ENCODE data around the gene APOL6.

The APOL6 gene

GRCh38 chr22:35631597-35631996, 16.6 kb upstream of the APOL6 start:
- in situ Hi-C loops (cut with HindIII; ENCODE audit: low pct_ligation_motif_present, low pct_unique_long_range_greater_than_20kb, low sequenced_read_pairs), result no loop called here
- peak; percentile 67 for DNase-seq

- in situ Hi-C loops (cut with HindIII; ENCODE audit: low pct_ligation_motif_present, low pct_unique_long_range_greater_than_20kb, low sequenced_read_pairs), result no loop called here
- DNase-seq, result no peak
Measured at GRCh38 chr22:35632935-35633334, 15.3 kb upstream of the APOL6 start.

- in situ Hi-C loops (cut with HindIII; ENCODE audit: low pct_ligation_motif_present, low pct_unique_long_range_greater_than_20kb, low sequenced_read_pairs), result no loop called here
Measured at GRCh38 chr22:35633520-35633919, 14.7 kb upstream of the APOL6 start.

GRCh38 chr22:35634015-35634414, 14.2 kb upstream of the APOL6 start:
- in situ Hi-C loops (cut with HindIII; ENCODE audit: low pct_ligation_motif_present, low pct_unique_long_range_greater_than_20kb, low sequenced_read_pairs), result no loop called here
- DNase-seq, result no peak

More at GRCh38 chr22:35633520-35633919, 14.7 kb upstream of the APOL6 start:
- no peak for DNase-seq

GRCh38 chr22:35634943-35635540, 13.2 kb upstream of the APOL6 start:
- no peak for DNase-seq
- in situ Hi-C loops (cut with HindIII; ENCODE audit: low pct_ligation_motif_present, low pct_unique_long_range_greater_than_20kb, low sequenced_read_pairs), result no loop called here

GRCh38 chr22:35637254-35637653, 11.0 kb upstream of the APOL6 start:
- in situ Hi-C loops (cut with HindIII; ENCODE audit: low pct_ligation_motif_present, low pct_unique_long_range_greater_than_20kb, low sequenced_read_pairs), result no loop called here

GRCh38 chr22:35638001-35638400, 10.2 kb upstream of the APOL6 start:
- no peak for DNase-seq
- in situ Hi-C loops (cut with HindIII; ENCODE audit: low pct_ligation_motif_present, low pct_unique_long_range_greater_than_20kb, low sequenced_read_pairs), result no loop called here

More at GRCh38 chr22:35637254-35637653, 11.0 kb upstream of the APOL6 start:
- no peak for DNase-seq

GRCh38 chr22:35638410-35638809, 9.8 kb upstream of the APOL6 start:
- DNase-seq, result no peak
- in situ Hi-C loops (cut with HindIII; ENCODE audit: low pct_ligation_motif_present, low pct_unique_long_range_greater_than_20kb, low sequenced_read_pairs), result no loop called here

- in situ Hi-C loops (cut with HindIII; ENCODE audit: low pct_ligation_motif_present, low pct_unique_long_range_greater_than_20kb, low sequenced_read_pairs), result no loop called here
- no peak for DNase-seq
Measured at GRCh38 chr22:35641494-35642120, 6.6 kb upstream of the APOL6 start.

GRCh38 chr22:35642305-35642741, 5.9 kb upstream of the APOL6 start:
- DNase-seq, result no peak
- in situ Hi-C loops (cut with HindIII; ENCODE audit: low pct_ligation_motif_present, low pct_unique_long_range_greater_than_20kb, low sequenced_read_pairs), result no loop called here

GRCh38 chr22:35643991-35644390, 4.3 kb upstream of the APOL6 start:
- in situ Hi-C loops (cut with HindIII; ENCODE audit: low pct_ligation_motif_present, low pct_unique_long_range_greater_than_20kb, low sequenced_read_pairs), result no loop called here
- no peak for DNase-seq

- in situ Hi-C loops (cut with HindIII; ENCODE audit: low pct_ligation_motif_present, low pct_unique_long_range_greater_than_20kb, low sequenced_read_pairs), result no loop called here
- DNase-seq, result no peak
Measured at GRCh38 chr22:35645646-35646045, 2.6 kb upstream of the APOL6 start.

GRCh38 chr22:35649026-35649553, 844 bp downstream of the APOL6 start:
- in situ Hi-C loops (cut with HindIII; ENCODE audit: low pct_ligation_motif_present, low pct_unique_long_range_greater_than_20kb, low sequenced_read_pairs), result no loop called here
- DNase-seq, result no peak

GRCh38 chr22:35649636-35650250, 1.5 kb downstream of the APOL6 start:
- no peak for DNase-seq
- in situ Hi-C loops (cut with HindIII; ENCODE audit: low pct_ligation_motif_present, low pct_unique_long_range_greater_than_20kb, low sequenced_read_pairs), result no loop called here

- no peak for DNase-seq
- in situ Hi-C loops (cut with HindIII; ENCODE audit: low pct_ligation_motif_present, low pct_unique_long_range_greater_than_20kb, low sequenced_read_pairs), result no loop called here
Measured at GRCh38 chr22:35651085-35651484, 2.8 kb downstream of the APOL6 start.

GRCh38 chr22:35653824-35654223, 5.6 kb downstream of the APOL6 start:
- in situ Hi-C loops (cut with HindIII; ENCODE audit: low pct_ligation_motif_present, low pct_unique_long_range_greater_than_20kb, low sequenced_read_pairs), result no loop called here
- no peak for DNase-seq

- DNase-seq, result no peak
Measured at GRCh38 chr22:35656284-35656752, 8.1 kb downstream of the APOL6 start.

GRCh38 chr22:35657571-35658312, 9.5 kb downstream of the APOL6 start:
- in situ Hi-C loops (cut with HindIII; ENCODE audit: low pct_ligation_motif_present, low pct_unique_long_range_greater_than_20kb, low sequenced_read_pairs), result no loop called here
- no peak for DNase-seq

More at GRCh38 chr22:35656284-35656752, 8.1 kb downstream of the APOL6 start:
- in situ Hi-C loops (cut with HindIII; ENCODE audit: low pct_ligation_motif_present, low pct_unique_long_range_greater_than_20kb, low sequenced_read_pairs), result no loop called here

Data from ACHN (cell line).